Activated naive CD4-positive, alpha-beta T cell treated with anti-CD3 and anti-CD28 coated beads, Interleukin-2, amount 50 U/mL, for 24 hours (primary cell): ENCODE data around the gene APOOL.
"Not testable (repeated sequence)": the region's sequence is repeated elsewhere in the genome, so short reads cannot be mapped to it uniquely, and the experiment has no call there.

Experiments used
- H3K27ac Mint-ChIP-seq: one replicate; pipeline ENCODE4 v1.8.0; 2021; ENCODE audit warnings: mild to moderate bottlenecking, mixed read lengths
- H3K27me3 Mint-ChIP-seq: one replicate; pipeline ENCODE4 v1.8.0; 2021; ENCODE audit warnings: mixed read lengths
- H3K36me3 Mint-ChIP-seq: one replicate; pipeline ENCODE4 v1.8.0; 2021; ENCODE audit warnings: mixed read lengths
- H3K4me1 Mint-ChIP-seq: one replicate; pipeline ENCODE4 v1.8.0; 2021; ENCODE audit warnings: mixed read lengths
- H3K4me3 Mint-ChIP-seq: one replicate; pipeline ENCODE4 v1.8.0; 2021; ENCODE audit warnings: mild to moderate bottlenecking, mixed read lengths
- H3K9me3 Mint-ChIP-seq: one replicate; pipeline ENCODE4 v1.8.0; 2021; ENCODE audit warnings: mixed read lengths

APOOL gene

GRCh38 chrX:85037114-85037513 is 33.4 kb downstream of the APOOL start:
- Mint-ChIP-seq H3K9me3 (peaks cover 12% of the 10 kb centered on the region), H3K36me3 (peaks cover 9% of the 10 kb centered on the region), H3K27me3 (no peaks in the 10 kb centered on the region), H3K4me1 (peaks cover 40% of the 10 kb centered on the region), H3K4me3 (no peak overlapping the region), H3K27ac (no peak overlapping the region)

GRCh38 chrX:85051627-85052026 is 48.0 kb downstream of the APOOL start:
- Mint-ChIP-seq H3K9me3 (no peaks in the 10 kb centered on the region), H3K4me1 (no peaks in the 10 kb centered on the region), H3K4me3 (no peak overlapping the region), H3K27me3 (no peaks in the 10 kb centered on the region), H3K27ac (no peak overlapping the region), H3K36me3 (peaks cover 1% of the 10 kb centered on the region)

GRCh38 chrX:85052205-85052604 is 48.5 kb downstream of the APOOL start:
- Mint-ChIP-seq H3K9me3 (no peaks in the 10 kb centered on the region), H3K4me3 (no peak overlapping the region), H3K36me3 (peaks cover 3% of the 10 kb centered on the region), H3K4me1 (no peaks in the 10 kb centered on the region), H3K27ac (no peak overlapping the region), H3K27me3 (no peaks in the 10 kb centered on the region)

- Mint-ChIP-seq H3K36me3 (peaks cover 4% of the 10 kb centered on the region), H3K4me3 (no peak overlapping the region), H3K9me3 (no peaks in the 10 kb centered on the region), H3K4me1 (no peaks in the 10 kb centered on the region), H3K27ac (peak overlapping the region; percentile 30), H3K27me3 (no peaks in the 10 kb centered on the region)
Measured at GRCh38 chrX:85052636-85053343, 49.1 kb downstream of the APOOL start.

- Mint-ChIP-seq H3K9me3 (no peaks in the 10 kb centered on the region), H3K4me1 (no peaks in the 10 kb centered on the region), H3K4me3 (no peak overlapping the region), H3K27me3 (no peaks in the 10 kb centered on the region), H3K36me3 (peaks cover 11% of the 10 kb centered on the region), H3K27ac (no peak overlapping the region)
Measured at GRCh38 chrX:85065512-85066198, 62.0 kb downstream of the APOOL start.

GRCh38 chrX:85077247-85077646 is 73.6 kb downstream of the APOOL start:
- H3K9me3 Mint-ChIP-seq, H3K27ac Mint-ChIP-seq, H3K4me1 Mint-ChIP-seq, H3K27me3 Mint-ChIP-seq, H3K4me3 Mint-ChIP-seq: not testable (repeated sequence)
- H3K36me3 Mint-ChIP-seq, result peaks cover 14% of the 10 kb centered on the region

GRCh38 chrX:85084770-85085393 is 81.2 kb downstream of the APOOL start:
- Mint-ChIP-seq H3K4me3 (no peak overlapping the region), H3K9me3 (no peaks in the 10 kb centered on the region), H3K27me3 (no peaks in the 10 kb centered on the region), H3K27ac (no peak overlapping the region), H3K36me3 (peaks cover 11% of the 10 kb centered on the region), H3K4me1 (no peaks in the 10 kb centered on the region)

- Mint-ChIP-seq H3K9me3 (no peaks in the 10 kb centered on the region), H3K36me3 (peaks cover 12% of the 10 kb centered on the region), H3K4me3 (no peak overlapping the region), H3K27me3 (no peaks in the 10 kb centered on the region), H3K4me1 (no peaks in the 10 kb centered on the region), H3K27ac (no peak overlapping the region)
Measured at GRCh38 chrX:85089321-85089840, 85.7 kb downstream of the APOOL start.

GRCh38 chrX:85107407-85107806 is 103.7 kb downstream of the APOOL start:
- no peaks in the 10 kb centered on the region for H3K36me3 Mint-ChIP-seq
- H3K27ac Mint-ChIP-seq, result no peak overlapping the region
- H3K9me3 Mint-ChIP-seq, result no peaks in the 10 kb centered on the region
- H3K4me1 Mint-ChIP-seq, result no peaks in the 10 kb centered on the region
- no peaks in the 10 kb centered on the region for H3K27me3 Mint-ChIP-seq
- H3K4me3 Mint-ChIP-seq, result no peak overlapping the region

GRCh38 chrX:85108165-85108564 is 104.5 kb downstream of the APOOL start:
- Mint-ChIP-seq H3K4me1 (no peaks in the 10 kb centered on the region), H3K36me3 (no peaks in the 10 kb centered on the region), H3K4me3 (no peak overlapping the region), H3K9me3 (no peaks in the 10 kb centered on the region), H3K27me3 (no peaks in the 10 kb centered on the region), H3K27ac (no peak overlapping the region)

- Mint-ChIP-seq H3K27ac (no peak overlapping the region), H3K4me3 (no peak overlapping the region), H3K9me3 (no peaks in the 10 kb centered on the region), H3K4me1 (no peaks in the 10 kb centered on the region), H3K36me3 (no peaks in the 10 kb centered on the region), H3K27me3 (no peaks in the 10 kb centered on the region)
Measured at GRCh38 chrX:85109235-85109634, 105.6 kb downstream of the APOOL start.

GRCh38 chrX:85111347-85111746 is 107.7 kb downstream of the APOOL start:
- Mint-ChIP-seq H3K27me3 (peaks cover 2% of the 10 kb centered on the region), H3K9me3 (no peaks in the 10 kb centered on the region)

GRCh38 chrX:85112293-85112692 is 108.6 kb downstream of the APOOL start:
- Mint-ChIP-seq H3K27ac (no peak overlapping the region), H3K4me1 (no peaks in the 10 kb centered on the region), H3K27me3 (peaks cover 2% of the 10 kb centered on the region), H3K9me3 (no peaks in the 10 kb centered on the region), H3K4me3 (no peak overlapping the region), H3K36me3 (no peaks in the 10 kb centered on the region)

More at GRCh38 chrX:85111347-85111746, 107.7 kb downstream of the APOOL start:
- Mint-ChIP-seq H3K4me1 (no peaks in the 10 kb centered on the region), H3K36me3 (no peaks in the 10 kb centered on the region), H3K4me3 (no peak overlapping the region), H3K27ac (no peak overlapping the region)

GRCh38 chrX:85113746-85114145 is 110.1 kb downstream of the APOOL start:
- no peaks in the 10 kb centered on the region for H3K36me3 Mint-ChIP-seq
- no peak overlapping the region for H3K27ac Mint-ChIP-seq
- peaks cover 2% of the 10 kb centered on the region for H3K27me3 Mint-ChIP-seq
- H3K4me3 Mint-ChIP-seq, result no peak overlapping the region
- no peaks in the 10 kb centered on the region for H3K4me1 Mint-ChIP-seq
- no peaks in the 10 kb centered on the region for H3K9me3 Mint-ChIP-seq

- Mint-ChIP-seq H3K4me3 (no peak overlapping the region), H3K36me3 (no peaks in the 10 kb centered on the region), H3K9me3 (no peaks in the 10 kb centered on the region), H3K27me3 (peaks cover 2% of the 10 kb centered on the region), H3K4me1 (no peaks in the 10 kb centered on the region), H3K27ac (no peak overlapping the region)
Measured at GRCh38 chrX:85114171-85114570, 110.5 kb downstream of the APOOL start.

- Mint-ChIP-seq H3K27ac (no peak overlapping the region), H3K9me3 (no peaks in the 10 kb centered on the region), H3K27me3 (peaks cover 2% of the 10 kb centered on the region), H3K4me3 (no peak overlapping the region), H3K4me1 (no peaks in the 10 kb centered on the region), H3K36me3 (no peaks in the 10 kb centered on the region)
Measured at GRCh38 chrX:85114776-85115175, 111.1 kb downstream of the APOOL start.
